Lower leg skin (tissue), 3 donors: Measurements from ENCODE around the gene SSUH2.

Experiments used
- CTCF ChIP-seq, 3 donors: fragments of 450-650 bp; IDR thresholded peaks; one replicate each; pipeline ENCODE4 v1.5.1; 2016; ENCODE audit warnings: antibody characterized with exemption in 3 of 3, mild to moderate bottlenecking in 3 of 3, moderate library complexity in 2 of 3
- POLR2A ChIP-seq, 2 donors: fragments of 450-650 bp; IDR thresholded peaks; one replicate each; pipeline ENCODE4 v1.6.1; 2016 to 2017; ENCODE audit warnings: antibody characterized with exemption in 2 of 2, mild to moderate bottlenecking in 1 of 2, moderate library complexity in 1 of 2

GRCh38 chr3:8606701-8607231, 37.8 kb downstream of the SSUH2 start:
- TF ChIP-seq POLR2A (IDR thresholded peaks at IDR 0.05) = no peak
- no peak for TF ChIP-seq CTCF (IDR thresholded peaks at IDR 0.05)
